HG03095 (cell line): ENCODE data around the gene IDH3G.

ENCODE experiments used
- ATAC-seq: cut with Tn5 transposase; IDR thresholded peaks from one replicate; pipeline ENCODE4 v1.9.1; 2021; ENCODE audit warnings: moderate library complexity; ENCODE audit not compliant: unreplicated experiment

The IDH3G gene

DNA sequence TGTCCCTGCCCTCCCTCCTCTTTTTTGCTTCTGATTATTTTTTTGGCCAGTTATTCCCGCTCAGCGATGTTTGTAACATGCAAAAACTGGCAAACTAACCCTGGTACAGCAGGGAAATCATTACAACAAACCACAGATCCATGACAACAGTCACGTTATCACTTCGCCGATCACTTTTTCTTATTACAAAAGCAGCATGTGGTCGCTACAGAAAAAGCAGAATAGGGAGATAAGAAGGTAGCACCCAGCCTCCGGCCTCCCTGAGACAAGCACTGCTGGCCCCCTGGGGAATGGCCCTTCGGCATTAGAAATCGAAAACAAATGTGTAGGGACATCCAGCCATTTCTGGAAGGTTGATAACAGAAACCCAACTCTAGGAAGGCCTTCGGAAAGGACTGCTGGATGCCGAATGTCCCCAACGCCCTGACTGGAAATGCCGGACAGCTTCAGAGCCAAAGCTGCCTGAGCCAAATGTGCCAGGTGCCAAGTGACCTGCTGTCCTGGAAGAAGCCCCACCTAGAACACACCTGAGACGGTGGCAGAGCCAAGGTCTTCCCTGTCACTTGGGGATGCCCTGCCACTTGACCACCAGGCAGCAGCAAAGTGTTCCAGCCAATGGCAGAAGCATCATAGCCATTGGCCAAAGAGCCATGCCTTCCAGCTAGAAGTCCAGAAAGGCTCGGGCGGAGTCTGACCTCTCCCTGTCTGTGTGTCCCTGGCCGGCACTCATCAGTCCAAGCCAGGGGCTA is 2.9 kb downstream of the IDH3G start:
- no peak for ATAC-seq

- ATAC-seq: no peak
Observed at GRCh38 chrX:153789654-153790053, 4.5 kb downstream of the IDH3G start.

- no peak for ATAC-seq
Observed at GRCh38 chrX:153786669-153787068, 7.5 kb downstream of the IDH3G start.

DNA sequence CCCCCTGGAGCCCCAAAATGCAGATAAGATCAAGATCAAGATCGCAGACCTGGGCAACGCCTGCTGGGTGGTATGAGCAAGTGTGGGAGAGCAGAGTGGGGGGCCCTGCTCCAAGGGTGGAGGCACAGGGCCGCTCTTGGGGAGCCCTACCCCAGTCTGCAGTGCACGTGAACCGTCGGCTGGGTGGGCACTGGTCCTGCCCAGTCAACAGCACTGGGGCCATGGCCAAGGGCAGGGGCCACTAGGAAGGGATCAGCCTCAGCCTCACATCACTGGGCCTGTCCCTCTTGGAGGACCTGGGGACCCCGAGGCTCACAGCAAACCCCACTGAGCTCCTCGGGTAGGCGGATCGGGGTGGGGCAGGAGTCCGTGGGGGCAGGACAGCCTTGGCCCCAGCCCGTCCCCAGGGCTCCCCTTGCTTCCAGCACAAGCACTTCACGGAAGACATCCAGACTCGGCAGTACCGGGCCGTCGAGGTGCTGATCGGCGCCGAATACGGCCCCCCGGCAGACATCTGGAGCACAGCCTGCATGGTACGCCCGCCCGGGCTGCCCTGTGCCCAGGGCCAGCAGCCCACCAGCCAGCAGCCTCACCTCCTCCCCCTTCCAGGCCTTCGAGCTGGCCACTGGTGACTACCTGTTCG is 9.7 kb downstream of the IDH3G start:
- ATAC-seq: no peak

- no peak for ATAC-seq
Observed at GRCh38 chrX:153783378-153784013, 10.7 kb downstream of the IDH3G start.

- ATAC-seq: no peak
Observed at GRCh38 chrX:153782871-153783270, 11.3 kb downstream of the IDH3G start.

- ATAC-seq: no peak
Observed at GRCh38 chrX:153782313-153782712, 11.9 kb downstream of the IDH3G start.

GRCh38 chrX:153781428-153782047 is 12.6 kb downstream of the IDH3G start:
- no peak for ATAC-seq

GRCh38 chrX:153780678-153781427 is 13.3 kb downstream of the IDH3G start, which contains the start of gene SRPK3:
TSS of gene SRPK3 (plus strand) at chrX:153781041. CDS start at chrX:153781087, 46 bp downstream.
- no peak for ATAC-seq

GRCh38 chrX:153779891-153780677 is 14.1 kb downstream of the IDH3G start:
- no peak for ATAC-seq

DNA sequence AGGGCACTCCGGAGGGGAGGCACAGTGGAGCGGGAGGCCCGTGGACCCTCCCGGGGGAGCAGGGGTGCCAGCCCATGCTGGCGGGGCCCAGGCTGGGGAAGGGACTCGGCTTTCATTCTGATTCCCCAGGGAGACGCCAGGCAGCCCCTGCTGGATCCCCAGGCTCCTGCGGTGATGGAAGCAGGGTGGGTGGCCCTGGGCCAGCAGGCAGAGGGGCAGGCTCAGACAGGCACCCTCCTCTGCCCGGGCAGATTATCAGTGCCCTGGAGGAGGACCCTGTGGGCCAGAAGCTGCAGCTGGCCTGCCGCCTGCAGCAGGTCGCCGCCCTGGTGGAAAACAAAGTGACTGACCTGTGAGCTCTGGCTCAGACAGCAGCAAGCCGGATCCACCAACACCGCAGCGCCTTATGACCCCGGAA is 15.5 kb downstream of the IDH3G start:
- ATAC-seq: no peak

DNA sequence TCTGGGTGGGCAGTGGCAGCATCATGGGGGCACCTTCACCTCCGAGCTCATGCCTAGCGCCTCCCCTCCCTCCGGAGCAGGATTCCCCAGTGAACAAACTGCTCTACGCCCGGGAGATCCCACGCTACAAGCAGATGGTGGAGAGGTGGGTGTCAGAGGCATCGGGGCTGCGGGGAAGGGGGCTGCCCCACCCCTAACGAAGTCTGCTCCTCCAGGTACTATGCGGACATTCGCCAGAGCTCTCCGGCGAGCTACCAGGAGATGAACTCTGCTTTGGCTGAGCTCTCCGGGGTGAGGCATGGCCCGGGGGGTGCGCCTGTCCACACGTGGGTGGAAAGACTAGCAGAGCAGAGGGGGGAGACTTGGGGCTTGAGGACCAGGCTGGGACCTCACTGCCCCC is 16.0 kb downstream of the IDH3G start:
- ATAC-seq: no peak

DNA sequence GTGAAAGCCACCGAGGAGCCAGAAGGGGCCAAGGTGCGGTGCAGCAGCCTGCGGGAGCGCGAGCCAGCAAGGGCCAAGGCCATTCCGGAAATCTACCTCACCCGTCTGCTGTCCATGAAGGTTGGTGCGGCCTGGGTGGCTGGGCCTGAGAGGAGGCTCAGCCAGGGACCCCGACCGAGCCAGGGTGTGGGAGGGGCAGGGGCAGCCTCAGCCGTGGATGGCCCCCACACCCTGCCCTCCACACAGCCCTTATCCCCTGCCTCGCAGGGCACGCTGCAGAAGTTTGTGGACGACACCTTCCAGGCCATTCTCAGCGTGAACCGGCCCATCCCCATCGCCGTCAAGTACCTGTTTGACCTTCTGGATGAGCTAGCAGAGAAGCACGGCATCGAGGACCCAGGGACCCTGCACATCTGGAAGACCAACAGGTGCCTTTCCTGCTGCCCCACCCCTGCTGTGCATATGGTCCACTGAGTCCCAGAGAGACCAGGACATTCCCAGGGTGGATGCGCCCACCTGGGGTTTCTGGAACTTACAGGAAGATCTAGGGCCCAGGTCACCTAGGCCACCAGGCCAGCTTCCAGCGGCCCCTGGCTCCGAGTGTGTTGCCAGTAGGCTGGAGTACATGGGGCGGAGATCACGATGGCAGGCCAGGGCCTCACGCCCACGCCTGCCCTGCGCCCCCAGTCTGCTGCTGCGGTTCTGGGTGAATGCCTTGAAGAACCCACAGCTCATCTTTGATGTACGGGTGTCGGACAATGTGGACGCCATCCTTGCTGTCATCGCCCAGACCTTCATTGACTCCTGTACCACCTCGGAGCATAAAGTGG is 16.7 kb downstream of the IDH3G start:
- no peak for ATAC-seq

DNA sequence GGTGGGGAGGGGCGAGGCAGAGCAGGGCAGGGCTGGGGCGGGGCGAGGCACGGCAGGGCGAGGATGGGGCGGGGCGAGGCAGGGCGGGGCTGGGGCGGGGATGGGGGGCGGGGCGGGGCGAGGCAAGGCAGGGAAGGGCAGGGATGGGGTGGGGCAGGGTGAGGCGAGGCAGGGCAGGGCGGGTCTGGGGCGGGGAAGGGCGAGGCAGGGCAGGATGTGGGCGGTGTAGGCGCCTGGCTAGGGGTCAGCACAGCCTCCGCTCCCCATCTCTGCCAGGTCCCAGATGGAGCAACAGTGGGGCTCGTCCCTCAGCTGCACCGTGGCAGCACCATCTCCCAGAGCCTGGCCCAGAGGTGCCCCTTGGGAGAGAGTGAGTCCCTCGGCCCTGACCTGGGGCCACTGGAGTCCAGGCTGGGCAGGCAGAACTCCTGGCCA is 17.5 kb downstream of the IDH3G start:
- no peak for ATAC-seq

DNA sequence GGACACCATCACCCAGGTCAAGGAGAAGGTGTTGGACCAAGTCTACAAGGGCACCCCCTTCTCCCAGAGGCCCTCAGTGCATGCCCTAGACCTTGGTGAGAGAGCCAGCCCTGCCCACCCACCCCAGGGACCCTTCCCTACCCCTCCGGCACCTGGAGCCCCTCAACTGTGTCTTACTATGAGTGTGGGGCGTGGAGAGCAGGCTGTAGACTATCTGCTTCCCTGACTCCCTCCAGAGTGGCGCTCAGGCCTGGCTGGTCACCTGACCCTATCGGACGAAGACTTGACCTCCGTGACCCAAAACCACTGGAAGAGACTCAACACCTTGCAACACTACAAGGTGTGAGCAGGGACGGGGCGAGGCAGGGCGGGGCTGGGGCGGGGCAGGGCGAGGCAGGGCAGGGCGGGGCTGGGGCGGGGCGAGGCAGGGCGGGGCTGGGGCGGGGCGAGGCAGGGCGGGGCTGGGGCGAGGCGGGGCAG is 18.0 kb downstream of the IDH3G start:
- no peak for ATAC-seq

DNA sequence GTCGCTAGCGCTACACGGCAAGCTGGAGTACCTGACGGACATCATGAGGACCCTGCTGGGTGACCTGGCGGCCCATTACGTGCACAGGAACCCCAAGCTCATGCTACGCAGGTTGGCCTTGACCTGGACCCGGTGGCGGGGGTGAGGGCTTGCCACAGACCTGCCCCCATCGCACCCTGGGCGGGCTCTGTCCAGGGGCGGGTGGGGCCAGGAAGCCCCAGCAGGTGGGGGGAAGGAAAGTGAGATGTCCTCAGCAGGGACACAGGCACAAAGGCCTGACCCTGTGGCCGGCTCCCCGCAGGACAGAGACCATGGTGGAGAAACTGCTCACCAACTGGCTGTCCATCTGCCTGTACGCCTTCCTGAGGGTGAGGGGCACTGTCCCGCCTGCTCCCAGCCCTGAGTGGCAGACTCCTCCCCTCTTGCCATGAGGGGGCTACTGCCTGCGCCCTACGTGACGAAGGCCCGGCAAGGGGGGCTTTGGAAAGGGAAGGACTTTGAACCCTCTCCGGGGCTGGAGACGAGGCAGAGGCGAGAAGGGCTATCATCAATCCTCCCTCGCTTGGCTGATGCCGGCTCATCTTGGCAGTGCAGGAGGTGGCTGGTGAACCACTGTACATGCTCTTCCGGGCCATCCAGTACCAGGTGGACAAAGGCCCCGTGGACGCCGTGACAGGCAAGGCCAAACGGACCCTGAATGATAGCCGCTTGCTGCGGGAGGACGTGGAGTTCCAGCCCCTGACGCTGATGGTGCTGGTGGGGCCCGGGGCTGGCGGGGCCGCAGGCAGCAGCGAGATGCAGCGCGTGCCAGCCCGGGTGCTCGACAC is 18.7 kb downstream of the IDH3G start:
- ATAC-seq: no peak

- ATAC-seq: no peak
Observed at GRCh38 chrX:153774576-153775292, 19.4 kb downstream of the IDH3G start.
